ENCODE results near the gene ADAMTS17.

- no peak for TF ChIP-seq CTCF (IDR thresholded peaks at IDR 0.05; ENCODE audit: low read depth, low read length, poor library complexity, severe bottlenecking)
- TF ChIP-seq EZH2phosphoT487 (IDR thresholded peaks at IDR 0.05; ENCODE audit: borderline replicate concordance, low read length): no peak
Measured at GRCh38 chr15:100226107-100226506, 115.7 kb downstream of the ADAMTS17 start.

All from DOHH2 (cell line).